H1 (cell line): ENCODE results near the gene CD248.

Experiments used
- EP300 ChIP-seq, 2 experiments: IDR thresholded peaks; 1 replicate in 1 of 2; 2 replicates in 1 of 2; pipeline ENCODE4 v1.6.1; 2011 to 2012; ENCODE audit warnings: low read depth in 2 of 2, low read length in 2 of 2, mild to moderate bottlenecking in 2 of 2, borderline replicate concordance in 1 of 2, inconsistent platforms in 1 of 2, moderate library complexity in 1 of 2
- JUND ChIP-seq: IDR thresholded peaks from 2 replicates; pipeline ENCODE4 v1.6.1; 2011; ENCODE audit warnings: mild to moderate bottlenecking, improper control_type of control experiment, low read length
- POLR2A ChIP-seq, 2 experiments: IDR thresholded peaks; 1 replicate in 1 of 2; 2 replicates in 1 of 2; pipeline ENCODE4 v1.6.1; 2011; ENCODE audit warnings: low read depth in 2 of 2, low read length in 2 of 2, mild to moderate bottlenecking in 2 of 2; ENCODE audit errors: control extremely low read depth in 1 of 2
- RAD21 ChIP-seq, 2 experiments: IDR thresholded peaks in 1 of 2; conservative IDR thresholded peaks in 1 of 2; 2 replicates each; pipeline ENCODE4 v1.6.1; 2011; ENCODE audit warnings: low read depth in 2 of 2, low read length in 2 of 2, improper control_type of control experiment in 1 of 2, inconsistent platforms in 1 of 2, mild to moderate bottlenecking in 1 of 2, moderate library complexity in 1 of 2
- RNF2 ChIP-seq: fragments of 200-900, 300-1000 bp; sonication (generic); IDR thresholded peaks from 2 replicates; pipeline ENCODE4 v1.7.1; 2016; ENCODE audit warnings: borderline replicate concordance, low read depth, mild to moderate bottlenecking, antibody characterized with exemption, low read length; ENCODE audit not compliant: poor library complexity, severe bottlenecking; ENCODE audit errors: missing control alignments
- SIN3A ChIP-seq, 2 experiments: IDR thresholded peaks in 1 of 2; conservative IDR thresholded peaks in 1 of 2; 2 replicates each; pipeline ENCODE4 v1.6.1; 2011 to 2012; ENCODE audit warnings: low read length in 2 of 2, improper control_type of control experiment in 1 of 2, low read depth in 1 of 2, mild to moderate bottlenecking in 1 of 2
- SIX5 ChIP-seq: IDR thresholded peaks from 2 replicates; pipeline ENCODE4 v1.6.1; 2011; ENCODE audit warnings: mild to moderate bottlenecking, low read depth, low read length
- SP2 ChIP-seq: IDR thresholded peaks from 2 replicates; pipeline ENCODE4 v1.6.1; 2012; ENCODE audit warnings: mild to moderate bottlenecking, low read length, inconsistent platforms
- ZNF274 ChIP-seq: IDR thresholded peaks from 2 replicates; pipeline ENCODE4 v1.7.0; 2012; ENCODE audit warnings: low read length, borderline replicate concordance; ENCODE audit errors: extremely low read depth
- TF ChIP-seq, protein P1 (sequence below), 3 experiments: IDR thresholded peaks; 1 replicate in 2 of 3; 2 replicates in 1 of 3; pipeline versions ENCODE4 v1.5.1 to v1.6.1; 2011; ENCODE audit warnings: low read length in 3 of 3, mild to moderate bottlenecking in 3 of 3, inconsistent platforms in 2 of 3, low read depth in 1 of 3, moderate library complexity in 1 of 3; ENCODE audit not compliant: insufficient read depth in 1 of 3; ENCODE audit errors: control extremely low read depth in 1 of 3

DNA sequence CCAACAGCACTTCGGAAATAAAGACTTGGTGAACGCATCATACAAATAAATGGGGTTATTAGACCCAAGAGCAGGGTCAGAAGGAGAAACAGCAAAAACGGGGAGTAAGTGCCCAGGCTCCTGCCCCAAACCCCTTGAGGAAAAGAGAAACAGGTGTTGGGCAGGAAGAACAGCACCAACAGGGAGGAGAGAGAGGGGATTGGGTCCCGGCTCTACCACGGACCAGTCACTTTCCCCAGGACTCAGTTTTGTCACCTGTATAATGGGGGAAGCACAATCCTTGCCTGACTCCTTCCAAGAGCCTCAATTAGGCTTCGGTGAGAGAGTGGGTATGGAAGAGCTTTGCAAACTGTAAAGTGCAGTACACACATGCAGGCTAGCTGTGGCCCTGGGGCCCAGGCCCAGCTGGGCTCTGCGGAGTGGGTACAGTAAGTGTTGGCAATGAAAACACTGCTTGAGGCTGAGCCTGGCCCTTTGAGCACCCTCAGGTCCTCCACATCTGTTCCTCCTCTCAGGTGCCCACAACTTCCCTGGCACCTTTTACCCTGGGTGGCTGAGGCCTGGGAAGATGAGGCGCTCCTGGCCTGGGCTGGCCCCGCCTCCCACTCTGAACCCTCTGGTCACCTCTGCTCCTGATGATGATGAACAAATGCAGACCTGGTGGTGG, 45.8 kb upstream of the CD248 start:
- TF ChIP-seq ZNF274 (no peak), RNF2 (no peak), SIN3A (conservative IDR thresholded peaks at IDR 0.05 in 1 of 2, IDR thresholded peaks at IDR 0.05 in 1 of 2; ENCODE audit: low read depth in 1 of 2, low read length in 2 of 2) (no peak), RAD21 (IDR thresholded peaks at IDR 0.05 in 1 of 2, conservative IDR thresholded peaks at IDR 0.05 in 1 of 2; ENCODE audit: low read depth in 2 of 2, low read length in 2 of 2) (no peak), EP300 (IDR thresholded peaks at IDR 0.05; ENCODE audit: borderline replicate concordance in 1 of 2, low read depth in 2 of 2, low read length in 2 of 2) (no peak), SIX5 (no peak), POLR2A (IDR thresholded peaks at IDR 0.05; ENCODE audit: control extremely low read depth in 1 of 2, low read depth in 2 of 2, low read length in 2 of 2) (peak in 1 of 2 experiments; percentile 16; a peak in 2 of 3 replicates), JUND (no peak), SP2 (no peak)
- TF ChIP-seq, protein P1, sequence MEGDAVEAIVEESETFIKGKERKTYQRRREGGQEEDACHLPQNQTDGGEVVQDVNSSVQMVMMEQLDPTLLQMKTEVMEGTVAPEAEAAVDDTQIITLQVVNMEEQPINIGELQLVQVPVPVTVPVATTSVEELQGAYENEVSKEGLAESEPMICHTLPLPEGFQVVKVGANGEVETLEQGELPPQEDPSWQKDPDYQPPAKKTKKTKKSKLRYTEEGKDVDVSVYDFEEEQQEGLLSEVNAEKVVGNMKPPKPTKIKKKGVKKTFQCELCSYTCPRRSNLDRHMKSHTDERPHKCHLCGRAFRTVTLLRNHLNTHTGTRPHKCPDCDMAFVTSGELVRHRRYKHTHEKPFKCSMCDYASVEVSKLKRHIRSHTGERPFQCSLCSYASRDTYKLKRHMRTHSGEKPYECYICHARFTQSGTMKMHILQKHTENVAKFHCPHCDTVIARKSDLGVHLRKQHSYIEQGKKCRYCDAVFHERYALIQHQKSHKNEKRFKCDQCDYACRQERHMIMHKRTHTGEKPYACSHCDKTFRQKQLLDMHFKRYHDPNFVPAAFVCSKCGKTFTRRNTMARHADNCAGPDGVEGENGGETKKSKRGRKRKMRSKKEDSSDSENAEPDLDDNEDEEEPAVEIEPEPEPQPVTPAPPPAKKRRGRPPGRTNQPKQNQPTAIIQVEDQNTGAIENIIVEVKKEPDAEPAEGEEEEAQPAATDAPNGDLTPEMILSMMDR (IDR thresholded peaks at IDR 0.05; ENCODE audit: control extremely low read depth in 1 of 3, insufficient read depth in 1 of 3, low read depth in 1 of 3, low read length in 3 of 3) = no peak
